Measurements from ENCODE around the gene NFKBIB.

- TF ChIP-seq CTCF (conservative IDR thresholded peaks at IDR 0.05; ENCODE audit: low read depth, low read length) (no peak), EZH2 (IDR thresholded peaks at IDR 0.05; ENCODE audit: low read length, unreplicated experiment) (no peak)
Measured at GRCh38 chr19:38894968-38895367, 4.8 kb upstream of the NFKBIB start.

All from PC-3 (cell line).